ENCODE measurements around the gene POTEM. TPM values are rescaled to one million over a fixed set of nuclear protein-coding genes. Genes with fewer than 3 reads are reported as not detected.
"Not testable (repeated sequence)": the region's sequence is repeated elsewhere in the genome, so short reads cannot be mapped to it uniquely, and the experiment has no call there.

Gene POTEM
- total RNA-seq, result not detected
- polyA plus RNA-seq, result not detected

DNA sequence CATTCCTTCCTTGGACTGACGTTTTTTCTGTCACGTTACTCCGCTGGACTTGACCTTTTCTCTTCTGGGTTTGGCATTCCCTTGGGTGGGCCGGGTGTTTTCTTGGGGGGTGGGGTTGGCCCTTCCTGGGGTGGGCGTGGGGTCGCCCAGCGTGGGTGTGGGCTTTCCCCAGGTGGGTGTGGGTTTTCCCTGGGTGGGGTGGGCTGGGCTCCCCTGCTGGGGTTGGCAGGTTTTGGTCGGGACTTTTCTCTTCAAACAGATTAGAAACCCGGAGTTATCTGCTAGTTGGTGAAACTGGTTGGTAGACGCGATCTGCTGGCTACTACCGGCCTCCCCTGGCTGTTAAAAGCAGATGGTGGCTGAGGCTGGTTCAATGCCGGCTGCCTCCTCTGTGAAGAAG lies at the start of gene POTEM:
Gene POTEM, plus strand, starts transcription at position 301 of the 400 bp plus-strand sequence. Its CDS starts 52 bp downstream, at position 353.
- not testable (repeated sequence) for H3K4me1 ChIP-seq (ENCODE audit: insufficient read depth); H3K36me3 ChIP-seq (ENCODE audit: insufficient read depth); DNase-seq (ENCODE audit: extremely low spot score); H3K4me3 ChIP-seq (ENCODE audit: low read depth, low read length); H3K27ac ChIP-seq (ENCODE audit: low read depth)
- no CpG with 5 or more reads among the region's 13 CpGs for WGBS

GRCh38 chr14:18918345-18918744 lies 48.9 kb upstream of the POTEM start:
- not testable (repeated sequence) for H3K36me3 ChIP-seq (ENCODE audit: insufficient read depth); H3K27ac ChIP-seq (ENCODE audit: low read depth); H3K4me1 ChIP-seq (ENCODE audit: insufficient read depth); DNase-seq (ENCODE audit: extremely low spot score); H3K4me3 ChIP-seq (ENCODE audit: low read depth, low read length)
- WGBS, result 85% methylated on average over 7 of the region's 8 CpGs

- not testable (repeated sequence) for H3K4me3 ChIP-seq (ENCODE audit: low read depth, low read length); H3K4me1 ChIP-seq (ENCODE audit: insufficient read depth); H3K36me3 ChIP-seq (ENCODE audit: insufficient read depth); DNase-seq (ENCODE audit: extremely low spot score); H3K27ac ChIP-seq (ENCODE audit: low read depth)
- WGBS, result 94% methylated on average over 3 of the region's 19 CpGs
Observed at GRCh38 chr14:18920052-18920451, 47.2 kb upstream of the POTEM start.

DNA sequence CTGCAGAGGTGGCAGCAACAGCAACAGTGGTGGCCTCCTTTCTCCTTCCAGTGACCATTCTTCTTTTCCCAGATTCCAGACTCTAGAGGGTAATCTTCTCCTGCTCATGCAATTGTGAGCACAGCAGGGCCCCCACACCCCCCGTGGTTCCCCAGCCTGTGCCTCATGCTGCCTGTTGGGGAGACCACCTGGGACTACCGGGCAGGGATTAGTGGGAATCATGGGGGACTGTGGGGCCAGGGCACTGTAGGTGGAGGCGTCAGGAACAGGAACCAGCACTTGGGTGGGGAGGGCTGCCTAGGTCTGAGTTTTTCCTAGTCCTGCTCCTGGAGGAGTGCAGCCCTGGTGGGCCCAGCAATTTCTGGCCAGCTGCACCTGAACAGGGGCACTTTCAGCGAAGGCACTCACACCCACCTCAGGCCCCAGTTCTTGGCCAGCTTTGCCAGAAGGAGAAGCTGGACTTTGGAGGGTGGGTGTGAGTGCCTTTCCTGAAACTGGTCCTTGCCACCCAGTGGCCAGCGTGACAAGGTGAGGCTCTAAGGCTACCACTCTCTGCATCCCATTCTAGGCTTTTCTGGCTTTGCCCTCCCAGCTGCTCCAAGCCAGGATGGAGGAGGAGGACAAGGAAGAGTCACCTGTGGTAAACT lies 46.1 kb upstream of the POTEM start:
- H3K4me1 ChIP-seq (ENCODE audit: insufficient read depth); DNase-seq (ENCODE audit: extremely low spot score); H3K4me3 ChIP-seq (ENCODE audit: low read depth, low read length); H3K27ac ChIP-seq (ENCODE audit: low read depth); H3K36me3 ChIP-seq (ENCODE audit: insufficient read depth): not testable (repeated sequence)
- WGBS, result 67% methylated on average over 2 of the region's 5 CpGs

- H3K4me3 ChIP-seq (ENCODE audit: low read depth, low read length); DNase-seq (ENCODE audit: extremely low spot score); H3K27ac ChIP-seq (ENCODE audit: low read depth); H3K4me1 ChIP-seq (ENCODE audit: insufficient read depth); H3K36me3 ChIP-seq (ENCODE audit: insufficient read depth): not testable (repeated sequence)
- WGBS, result 100% methylated on average over 2 of the region's 9 CpGs
Observed at GRCh38 chr14:18936848-18937247, 30.4 kb upstream of the POTEM start.

DNA sequence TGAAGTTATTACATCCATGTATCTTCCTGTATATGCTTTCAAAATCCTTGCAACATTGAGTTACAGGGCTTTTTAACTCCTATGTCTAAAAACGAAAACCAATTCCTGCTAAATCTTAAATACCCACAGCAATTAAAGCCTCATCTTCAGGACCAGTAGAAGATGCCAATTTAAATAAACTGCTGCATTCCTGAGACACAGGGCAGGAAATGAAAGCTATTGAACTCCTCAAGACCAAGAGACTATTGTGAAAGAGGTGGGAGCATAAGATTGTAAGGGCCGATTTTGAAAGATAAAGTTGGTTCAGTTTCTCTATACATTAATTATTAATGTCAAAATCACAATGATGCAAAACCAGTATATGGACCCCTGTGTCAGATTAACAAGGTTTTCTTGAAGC lies 28.5 kb upstream of the POTEM start:
- DNase-seq (ENCODE audit: extremely low spot score); H3K36me3 ChIP-seq (ENCODE audit: insufficient read depth); H3K27ac ChIP-seq (ENCODE audit: low read depth); H3K4me1 ChIP-seq (ENCODE audit: insufficient read depth); H3K4me3 ChIP-seq (ENCODE audit: low read depth, low read length): not testable (repeated sequence)
- WGBS, result no CpG with 5 or more reads among the region's 2 CpGs

- DNase-seq (ENCODE audit: extremely low spot score); H3K4me1 ChIP-seq (ENCODE audit: insufficient read depth); H3K4me3 ChIP-seq (ENCODE audit: low read depth, low read length); H3K27ac ChIP-seq (ENCODE audit: low read depth); H3K36me3 ChIP-seq (ENCODE audit: insufficient read depth): not testable (repeated sequence)
- 65% methylated on average over 2 of the region's 6 CpGs for WGBS
Observed at GRCh38 chr14:18949939-18950338, 17.3 kb upstream of the POTEM start.

- H3K36me3 ChIP-seq (ENCODE audit: insufficient read depth); H3K27ac ChIP-seq (ENCODE audit: low read depth); H3K4me3 ChIP-seq (ENCODE audit: low read depth, low read length); DNase-seq (ENCODE audit: extremely low spot score); H3K4me1 ChIP-seq (ENCODE audit: insufficient read depth): not testable (repeated sequence)
- 77% methylated on average over 9 of the region's 9 CpGs for WGBS
Observed at GRCh38 chr14:18953085-18953484, 14.1 kb upstream of the POTEM start.

GRCh38 chr14:18955816-18956215 lies 11.4 kb upstream of the POTEM start:
- WGBS, result 64% methylated on average over 4 of the region's 6 CpGs
- not testable (repeated sequence) for H3K4me1 ChIP-seq (ENCODE audit: insufficient read depth); DNase-seq (ENCODE audit: extremely low spot score); H3K4me3 ChIP-seq (ENCODE audit: low read depth, low read length); H3K36me3 ChIP-seq (ENCODE audit: insufficient read depth); H3K27ac ChIP-seq (ENCODE audit: low read depth)

- not testable (repeated sequence) for H3K4me3 ChIP-seq (ENCODE audit: low read depth, low read length); H3K27ac ChIP-seq (ENCODE audit: low read depth); H3K36me3 ChIP-seq (ENCODE audit: insufficient read depth); H3K4me1 ChIP-seq (ENCODE audit: insufficient read depth); DNase-seq (ENCODE audit: extremely low spot score)
- WGBS, result 54% methylated on average over 1 of the region's 2 CpGs
Observed at GRCh38 chr14:18961576-18961975, 5.7 kb upstream of the POTEM start.

GRCh38 chr14:18962143-18962542 lies 5.1 kb upstream of the POTEM start:
- not testable (repeated sequence) for H3K4me3 ChIP-seq (ENCODE audit: low read depth, low read length); DNase-seq (ENCODE audit: extremely low spot score); H3K36me3 ChIP-seq (ENCODE audit: insufficient read depth); H3K27ac ChIP-seq (ENCODE audit: low read depth); H3K4me1 ChIP-seq (ENCODE audit: insufficient read depth)
- WGBS, result no CpG with 5 or more reads among the region's 6 CpGs

DNA sequence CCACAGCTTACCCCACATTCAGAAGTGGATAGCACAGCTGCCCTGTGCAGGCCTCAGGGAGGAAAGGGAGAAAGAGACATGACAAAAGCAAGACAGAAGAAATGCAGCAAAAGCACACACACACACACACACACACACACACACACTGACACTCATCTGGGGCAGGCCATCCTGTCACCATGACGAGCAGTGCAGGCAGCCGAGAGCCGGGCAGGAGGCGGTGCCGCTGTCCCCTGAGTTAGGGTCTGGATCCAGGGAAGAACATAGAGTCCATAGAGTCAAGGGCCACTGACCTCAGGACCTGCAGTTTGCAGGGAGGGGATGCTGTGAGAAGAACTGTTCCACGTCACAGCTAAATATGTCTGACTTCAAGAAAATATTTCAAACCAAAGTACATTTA lies 4.0 kb upstream of the POTEM start:
- H3K36me3 ChIP-seq (ENCODE audit: insufficient read depth); H3K27ac ChIP-seq (ENCODE audit: low read depth); DNase-seq (ENCODE audit: extremely low spot score); H3K4me3 ChIP-seq (ENCODE audit: low read depth, low read length); H3K4me1 ChIP-seq (ENCODE audit: insufficient read depth): not testable (repeated sequence)
- 80% methylated on average over 6 of the region's 6 CpGs for WGBS

DNA sequence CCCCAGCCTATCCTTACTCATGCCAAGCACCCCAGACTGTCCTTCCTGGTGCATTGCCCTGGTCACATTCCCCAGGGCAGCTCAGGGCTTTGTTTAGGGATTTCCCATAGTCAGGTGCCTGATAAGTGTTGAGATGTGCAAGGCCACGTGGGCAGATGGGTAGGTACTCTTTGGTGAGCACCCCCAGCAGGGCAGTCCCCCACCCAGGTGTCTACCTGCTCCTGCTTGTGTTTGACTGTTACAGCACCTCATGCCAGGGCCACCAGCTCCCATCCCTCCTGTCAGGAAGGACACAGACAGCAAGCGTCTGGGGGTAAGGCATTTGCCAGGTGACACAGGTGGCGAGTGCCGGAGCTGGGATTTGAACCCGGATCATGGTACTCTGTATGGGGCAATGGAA lies 2.4 kb upstream of the POTEM start:
- not testable (repeated sequence) for H3K4me3 ChIP-seq (ENCODE audit: low read depth, low read length); H3K36me3 ChIP-seq (ENCODE audit: insufficient read depth); H3K4me1 ChIP-seq (ENCODE audit: insufficient read depth); DNase-seq (ENCODE audit: extremely low spot score); H3K27ac ChIP-seq (ENCODE audit: low read depth)
- no CpG with 5 or more reads among the region's 5 CpGs for WGBS

- WGBS, result 72% methylated on average over 3 of the region's 3 CpGs
- H3K4me1 ChIP-seq (ENCODE audit: insufficient read depth); H3K36me3 ChIP-seq (ENCODE audit: insufficient read depth); H3K27ac ChIP-seq (ENCODE audit: low read depth); H3K4me3 ChIP-seq (ENCODE audit: low read depth, low read length); DNase-seq (ENCODE audit: extremely low spot score): not testable (repeated sequence)
Observed at GRCh38 chr14:19002566-19002965, 35.3 kb downstream of the POTEM start.

GRCh38 chr14:19006490-19006889 lies 39.3 kb downstream of the POTEM start:
- WGBS, result 56% methylated on average over 2 of the region's 9 CpGs
- H3K27ac ChIP-seq (ENCODE audit: low read depth); DNase-seq (ENCODE audit: extremely low spot score); H3K4me1 ChIP-seq (ENCODE audit: insufficient read depth); H3K4me3 ChIP-seq (ENCODE audit: low read depth, low read length); H3K36me3 ChIP-seq (ENCODE audit: insufficient read depth): not testable (repeated sequence)

All from urinary bladder (tissue), 4 donors.